H1 (cell line): ENCODE data around the gene IL1RAPL1. TPM values are rescaled to one million over a fixed set of nuclear protein-coding genes. Genes with fewer than 3 reads are reported as not detected.

ENCODE experiments used
- CTCF ChIA-PET: fragments of 300-600 bp; sonication (Branson Sonifier 250); formaldehyde crosslinking; loops from one replicate; lab custom pipeline; 2021; ENCODE audit not compliant: partially characterized antibody; lab: Charles Lee
- POLR2A ChIA-PET: fragments of 300-600 bp; sonication (Branson Sonifier 250); formaldehyde crosslinking; loops from one replicate; lab custom pipeline; 2021; ENCODE audit warnings: inconsistent platforms; ENCODE audit not compliant: partially characterized antibody; lab: Charles Lee
- DNase-seq, 2 experiments: peaks; one replicate each; pipeline versions ENCODE4 v3.0.0 to v3.0.0-alpha.2; 2010 to 2022; ENCODE audit warnings: low spot score in 2 of 2, low read depth in 1 of 2, mixed read lengths in 1 of 2
- FAIRE-seq: peaks from 2 replicates; lab custom pipeline; 2011; peaks lifted over from hg19 to GRCh38; lab: Jason Lieb, UNC
- H2AFZ ChIP-seq: 2 replicates; pipeline ENCODE4 v1.8.1; 2012; ENCODE audit warnings: low read length, inconsistent platforms
- H2AK5ac ChIP-seq: 2 replicates; pipeline ENCODE4 v1.6.1; 2013; ENCODE audit warnings: low read depth, low read length
- H2BK120ac ChIP-seq: replicated peaks from 2 replicates; pipeline ENCODE3; 2013; ENCODE audit warnings: low read depth, low read length, inconsistent platforms
- H2BK12ac ChIP-seq: 2 replicates; pipeline ENCODE4 v1.6.1; 2013; ENCODE audit warnings: low read depth, low read length
- H2BK15ac ChIP-seq: 2 replicates; pipeline ENCODE4 v1.6.1; 2013; ENCODE audit warnings: low read length
- H2BK20ac ChIP-seq: 2 replicates; pipeline ENCODE4 v1.6.1; 2013; ENCODE audit warnings: low read length
- H2BK5ac ChIP-seq: 2 replicates; pipeline ENCODE4 v1.6.1; 2013; ENCODE audit warnings: low read depth, low read length
- H3K14ac ChIP-seq: 2 replicates; pipeline ENCODE4 v1.6.1; 2013; ENCODE audit warnings: inconsistent platforms; ENCODE audit not compliant: insufficient read length
- H3K18ac ChIP-seq: 2 replicates; pipeline ENCODE4 v1.6.1; 2013; ENCODE audit warnings: low read length; ENCODE audit errors: extremely low read depth
- H3K23ac ChIP-seq: 2 replicates; pipeline ENCODE4 v1.6.1; 2013; ENCODE audit warnings: inconsistent platforms; ENCODE audit not compliant: insufficient read length
- H3K23me2 ChIP-seq: 2 replicates; pipeline ENCODE4 v1.6.1; 2013; ENCODE audit warnings: low read depth, low read length
- H3K27ac ChIP-seq: 2 replicates; pipeline ENCODE4 v1.6.1; 2011; ENCODE audit warnings: low read depth, low read length, inconsistent platforms
- H3K27me3 ChIP-seq, 4 experiments: replicated peaks in 1 of 4; 1 replicate in 1 of 4; 2 replicates in 3 of 4; pipeline versions ENCODE4 v1.6.1 to v1.8.1; 2011 to 2013; ENCODE audit warnings: low read length in 3 of 4, mild to moderate bottlenecking in 3 of 4, inconsistent platforms in 2 of 4, mixed read lengths in 2 of 4, moderate library complexity in 1 of 4; ENCODE audit not compliant: control insufficient read depth in 3 of 4, insufficient read depth in 3 of 4; ENCODE audit errors: extremely low read depth in 1 of 4
- H3K36me3 ChIP-seq, 4 experiments: 2 replicates each; pipeline versions ENCODE4 v1.6.1 to v1.8.1; 2011 to 2013; ENCODE audit warnings: mild to moderate bottlenecking in 4 of 4, low read length in 3 of 4, moderate library complexity in 2 of 4, control low read depth in 1 of 4, inconsistent platforms in 1 of 4; ENCODE audit not compliant: insufficient read depth in 4 of 4, control insufficient read depth in 2 of 4
- H3K4ac ChIP-seq: replicated peaks from 2 replicates; pipeline ENCODE3; 2013; ENCODE audit warnings: low read length, low read depth, mixed read lengths, inconsistent platforms; ENCODE audit not compliant: insufficient read length
- H3K4me1 ChIP-seq, 4 experiments: replicated peaks in 1 of 4; 1 replicate in 1 of 4; 2 replicates in 3 of 4; pipeline versions ENCODE4 v1.6.1 to v1.8.1; 2011 to 2013; ENCODE audit warnings: low read length in 3 of 4, inconsistent platforms in 2 of 4, mixed read lengths in 1 of 4; ENCODE audit not compliant: insufficient read depth in 4 of 4, control insufficient read depth in 3 of 4
- H3K4me2 ChIP-seq, 2 experiments: 2 replicates each; pipeline versions ENCODE4 v1.6.1 to v1.8.1; 2011 to 2013; ENCODE audit warnings: low read depth in 2 of 2, low read length in 2 of 2, control low read depth in 1 of 2, inconsistent platforms in 1 of 2, mild to moderate bottlenecking in 1 of 2; ENCODE audit not compliant: insufficient read depth in 1 of 2
- H3K4me3 ChIP-seq, 4 experiments: fragments of 200-600, 300-600 bp in 1 of 4; sonication (generic), shearing (Covaris generic), sonication (Bioruptor Twin) in 1 of 4; 2 replicates each; pipeline versions ENCODE4 v1.5.1 to v1.8.1; 2011 to 2016; ENCODE audit warnings: low read length in 4 of 4, low read depth in 3 of 4, control low read depth in 2 of 4, inconsistent platforms in 2 of 4, mild to moderate bottlenecking in 2 of 4, mixed read lengths in 1 of 4, moderate library complexity in 1 of 4; ENCODE audit not compliant: insufficient read depth in 2 of 4; ENCODE audit errors: extremely low read depth in 1 of 4
- H3K56ac ChIP-seq: replicated peaks from 2 replicates; pipeline ENCODE3; 2013; ENCODE audit warnings: low read depth, mild to moderate bottlenecking, mixed read lengths, low read length, inconsistent platforms; ENCODE audit not compliant: insufficient read length
- H3K79me1 ChIP-seq: 2 replicates; pipeline ENCODE4 v1.6.1; 2013; ENCODE audit warnings: low read depth, low read length, control low read depth
- H3K79me2 ChIP-seq, 2 experiments: 2 replicates each; pipeline versions ENCODE4 v1.6.1 to v1.8.1; 2012 to 2013; ENCODE audit warnings: low read length in 2 of 2, mild to moderate bottlenecking in 2 of 2, inconsistent platforms in 1 of 2; ENCODE audit not compliant: insufficient read depth in 2 of 2, control insufficient read depth in 1 of 2
- H3K9ac ChIP-seq, 4 experiments: replicated peaks in 1 of 4; 1 replicate in 1 of 4; 2 replicates in 3 of 4; pipeline versions ENCODE4 v1.6.1 to v1.8.1; 2011 to 2013; ENCODE audit warnings: low read depth in 3 of 4, low read length in 3 of 4, control low read depth in 2 of 4, mild to moderate bottlenecking in 2 of 4, moderate library complexity in 2 of 4, inconsistent platforms in 1 of 4; ENCODE audit errors: extremely low read depth in 1 of 4
- H3K9me3 ChIP-seq, 2 experiments: 2 replicates each; pipeline versions ENCODE4 v1.6.1 to v1.8.1; 2012 to 2013; ENCODE audit warnings: mild to moderate bottlenecking in 2 of 2, moderate library complexity in 2 of 2, control low read depth in 1 of 2, inconsistent platforms in 1 of 2, low read depth in 1 of 2, low read length in 1 of 2, mixed read lengths in 1 of 2; ENCODE audit not compliant: insufficient read depth in 2 of 2
- H4K20me1 ChIP-seq, 2 experiments: replicated peaks in 1 of 2; 2 replicates each; pipeline versions ENCODE3 to v1.8.1; 2011 to 2013; ENCODE audit warnings: inconsistent platforms in 2 of 2, low read length in 2 of 2, mild to moderate bottlenecking in 1 of 2; ENCODE audit not compliant: insufficient read depth in 2 of 2, control insufficient read depth in 1 of 2
- H4K5ac ChIP-seq: 2 replicates; pipeline ENCODE4 v1.6.1; 2013; ENCODE audit warnings: low read length, low read depth, mixed read lengths, inconsistent platforms; ENCODE audit not compliant: insufficient read length
- H4K8ac ChIP-seq: 2 replicates; pipeline ENCODE4 v1.8.0; 2013; ENCODE audit warnings: mild to moderate bottlenecking, moderate library complexity, low read length, inconsistent platforms; ENCODE audit not compliant: insufficient read depth; ENCODE audit errors: extremely low read depth
- H4K91ac ChIP-seq: replicated peaks from 2 replicates; pipeline ENCODE3; 2013; ENCODE audit warnings: low read length, mixed read lengths, inconsistent platforms; ENCODE audit not compliant: insufficient read length
- ATF3 ChIP-seq: IDR thresholded peaks from 2 replicates; pipeline ENCODE4 v1.6.1; 2011; ENCODE audit warnings: low read depth, mild to moderate bottlenecking, low read length; ENCODE audit not compliant: insufficient read depth
- KDM4A ChIP-seq: IDR thresholded peaks from one replicate; pipeline ENCODE4 v1.7.1; 2012; ENCODE audit warnings: low read depth, mild to moderate bottlenecking, moderate library complexity, low read length, inconsistent platforms; ENCODE audit not compliant: severe bottlenecking
- KDM5A ChIP-seq: fragments of 200-600 bp; IDR thresholded peaks from 2 replicates; pipeline ENCODE4 v1.7.1; 2012; ENCODE audit warnings: mild to moderate bottlenecking, low read length, inconsistent platforms, mixed read lengths
- SAP30 ChIP-seq: fragments of 300-600 bp; sonication (generic); IDR thresholded peaks from 2 replicates; pipeline ENCODE4 v1.7.1; 2012; ENCODE audit warnings: low read length, moderate library complexity, mild to moderate bottlenecking, inconsistent platforms; ENCODE audit not compliant: insufficient read depth, insufficient replicate concordance
- SP4 ChIP-seq: IDR thresholded peaks from 2 replicates; pipeline ENCODE4 v1.6.1; 2012; ENCODE audit warnings: low read length, inconsistent platforms
- TCF12 ChIP-seq: IDR thresholded peaks from 2 replicates; pipeline ENCODE4 v1.6.1; 2011; ENCODE audit warnings: low read depth, mild to moderate bottlenecking, low read length
- YY1 ChIP-seq: IDR thresholded peaks from 2 replicates; pipeline ENCODE4 v1.6.1; 2011; ENCODE audit warnings: low read depth, mild to moderate bottlenecking, low read length
- WGBS, 2 experiments: shearing (Covaris generic) in 1 of 2; methylation state at CpG; one replicate each; pipeline versions ENCODE4 v1.1.6 to v1.1.7; 2013 to 2015; ENCODE audit warnings: low lambda C conversion rate in 2 of 2, mixed read lengths in 2 of 2, inconsistent platforms in 1 of 2, low coverage in 1 of 2, missing lambda C conversion rate in 1 of 2; ENCODE audit not compliant: insufficient replicate concordance in 2 of 2, insufficient coverage in 1 of 2, insufficient read length in 1 of 2; ENCODE audit errors: extremely low coverage in 1 of 2, missing lambda C conversion rate in 1 of 2; 5-methylcytosine and 5-hydroxymethylcytosine counted together
- polyA plus RNA-seq, 7 experiments: library from polyadenylated mRNA; depleted of rRNA in 3 of 7; stranded (reverse) in 5 of 7; unstranded in 2 of 7; fragments of >200 nt in 5 of 7; fragments of 200-250 nt in 2 of 7; gene quantifications; 1 replicate in 5 of 7; 2 replicates in 1 of 7; 4 replicates in 1 of 7; pipeline versions ENCODE4 v1.2.1 to v1.2.3, GENCODE V29; 2011 to 2013; ENCODE audit warnings: missing spikeins in 2 of 7, mixed read lengths in 2 of 7
- total RNA-seq: library from RNA; stranded (reverse); fragmentation: NEBNext Ultra II Directional; extraction: Animal tissue kit (Norgen Biotek cat#: 25700); gene quantifications from 2 replicates; pipeline ENCODE4 v1.2.1, GENCODE V29; 2021

IL1RAPL1 gene
- total and polyA plus RNA-seq, 2 of the 8 experiments (the other 6 are each of a cell fraction or from before 2014, with no cell fraction given): 0.11 to 0.35 TPM

GRCh38 chrX:29962061-29962460 lies 1374.8 kb downstream of the IL1RAPL1 start:
- no peaks in the 10 kb centered on the region for H3K79me2 ChIP-seq
- no peaks in the 10 kb centered on the region for H3K27me3 ChIP-seq
- H3K23me2 ChIP-seq: no peaks in the 10 kb centered on the region
- H4K8ac ChIP-seq: no peak overlapping the region
- ChIA-PET POLR2A (no interaction called here), CTCF (no interaction called here)
- no peaks in the 10 kb centered on the region for H4K20me1 ChIP-seq
- H2BK120ac ChIP-seq: no peak overlapping the region
- H2BK12ac ChIP-seq: no peak overlapping the region
- no peak overlapping the region for H4K5ac ChIP-seq
- no peak overlapping the region for H3K18ac ChIP-seq
- no peak overlapping the region for H2AK5ac ChIP-seq
- no peaks in the 10 kb centered on the region for H3K9me3 ChIP-seq
- H3K79me1 ChIP-seq: no peaks in the 10 kb centered on the region
- peaks cover 0 to 7% (median 0%) of the 10 kb centered on the region in 4 experiments; a peak in 3 of 7 replicates for H3K4me1 ChIP-seq
- no peak overlapping the region for H3K9ac ChIP-seq
- FAIRE-seq (no peak), DNase-seq (no peak)
- no peak overlapping the region for H3K4me2 ChIP-seq
- H3K36me3 ChIP-seq: no peaks in the 10 kb centered on the region
- H4K91ac ChIP-seq: no peak overlapping the region
- H2BK5ac ChIP-seq: no peak overlapping the region
- WGBS, 2 experiments: 82% methylated on average over 2 of the region's 2 CpGs; no CpG with 5 or more reads in 1 of the 2 experiments
- no peak overlapping the region for H3K14ac ChIP-seq
- TF ChIP-seq KDM5A: no peak
- no peak for TF ChIP-seq YY1
- TF ChIP-seq TCF12: no peak
- TF ChIP-seq SP4: no peak
- TF ChIP-seq KDM4A: no peak
- no peak for TF ChIP-seq ATF3
- no peak for TF ChIP-seq SAP30
- no peak overlapping the region for H3K27ac ChIP-seq
- H3K23ac ChIP-seq: no peak overlapping the region
- H3K4me3 ChIP-seq: no peak overlapping the region
- no peak overlapping the region for H3K4ac ChIP-seq
- no peak overlapping the region for H2BK20ac ChIP-seq
- no peak overlapping the region for H3K56ac ChIP-seq
- H2BK15ac ChIP-seq: no peak overlapping the region
- H2AFZ ChIP-seq: no peak overlapping the region
